ENCODE data around the gene PRKD2.

The PRKD2 gene

DNA sequence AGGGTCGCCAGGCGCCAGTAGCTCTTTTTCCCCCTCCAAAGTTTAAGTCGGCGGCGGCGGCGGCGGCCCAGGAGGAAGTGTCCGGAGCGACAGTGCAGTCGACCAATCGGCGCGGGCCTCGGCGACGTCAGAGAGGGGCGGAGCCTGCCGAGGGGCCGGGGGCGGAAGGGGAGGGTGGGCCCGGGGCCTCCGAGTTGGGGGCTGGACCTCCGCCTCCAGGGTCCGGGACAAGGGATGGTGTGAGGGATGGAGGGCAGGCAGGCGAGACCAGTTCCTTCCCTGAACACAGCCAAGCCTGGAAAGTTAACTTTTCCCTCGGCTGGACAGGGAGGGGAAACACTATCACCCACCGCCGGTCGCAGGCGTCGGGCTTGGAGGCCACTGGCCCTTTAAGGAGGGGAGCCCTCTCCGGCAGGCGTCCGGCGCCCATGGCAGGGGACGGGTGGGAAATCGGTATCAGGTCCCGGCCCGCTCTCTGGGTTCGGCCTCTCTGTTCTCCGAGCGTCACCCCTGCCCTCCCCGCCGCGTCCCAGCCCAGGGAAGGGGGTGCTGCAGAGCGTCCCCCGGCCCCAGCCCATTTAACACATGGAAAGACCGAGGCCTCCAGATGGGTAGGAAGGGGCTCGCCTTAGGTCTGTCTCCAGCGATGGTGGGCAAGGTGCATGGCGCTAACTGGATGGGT is at the start of gene PRKD2:
TSS of gene PRKD2 (minus strand) at position 81 of the 682 bp plus-strand sequence. CDS start 744 bp downstream, outside the sequence.
- DNase-seq (ENCODE audit: low read depth): peak; percentile 61

DNA sequence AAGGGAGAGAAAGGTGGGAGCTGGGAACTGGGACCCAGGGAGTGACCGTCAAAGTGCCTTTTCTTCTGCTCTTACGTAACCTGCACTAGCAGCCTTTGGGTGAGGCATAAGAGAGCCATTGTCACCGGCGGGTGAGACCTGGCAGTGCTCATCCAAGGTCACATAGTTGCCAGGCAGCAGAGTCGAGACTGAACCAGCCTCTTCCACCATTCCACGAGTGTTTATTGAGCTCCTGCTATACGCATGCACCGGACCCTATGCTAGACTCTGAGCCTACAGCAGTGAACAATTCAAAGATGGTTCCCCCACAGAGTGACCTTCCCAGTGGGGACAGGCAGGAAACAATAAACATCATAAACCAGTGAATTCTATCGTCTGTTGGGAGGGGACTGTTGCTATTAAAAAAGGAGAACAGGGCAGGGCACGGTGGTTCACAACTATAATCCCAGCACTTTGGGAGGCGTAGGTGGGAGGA is 47.9 kb upstream of the PRKD2 start:
- DNase-seq (ENCODE audit: low read depth): no peak

DNA sequence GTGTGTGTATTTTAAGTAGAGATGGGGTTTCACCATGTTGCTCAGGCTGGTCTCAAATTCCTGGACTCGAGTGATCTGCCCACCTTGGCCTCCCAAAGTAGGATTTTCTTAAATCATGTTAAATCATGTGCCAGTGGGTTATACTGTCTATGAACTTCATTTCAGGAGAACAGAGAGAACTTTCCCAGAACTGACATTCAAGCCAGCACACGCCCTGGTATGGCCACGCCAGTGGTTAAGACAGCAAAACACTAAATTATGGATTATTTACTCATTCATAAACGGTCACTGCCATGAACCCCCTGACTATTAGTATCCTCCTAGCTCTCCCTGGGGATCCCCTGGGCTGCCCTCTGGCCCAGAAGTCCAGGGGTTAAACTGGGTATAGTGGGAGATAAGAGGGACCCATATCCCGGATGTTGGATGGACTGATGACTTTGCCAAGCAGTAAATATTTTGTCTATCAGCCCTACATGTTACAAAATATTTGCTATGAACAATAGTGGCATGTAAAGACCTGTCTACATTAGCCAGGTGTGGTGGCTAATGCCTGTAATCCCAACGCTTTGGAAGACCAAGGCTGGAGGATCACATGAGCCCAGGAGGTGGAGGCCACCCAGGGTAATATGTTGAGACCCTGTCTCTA is 45.5 kb upstream of the PRKD2 start:
- DNase-seq (ENCODE audit: low read depth): no peak

DNA sequence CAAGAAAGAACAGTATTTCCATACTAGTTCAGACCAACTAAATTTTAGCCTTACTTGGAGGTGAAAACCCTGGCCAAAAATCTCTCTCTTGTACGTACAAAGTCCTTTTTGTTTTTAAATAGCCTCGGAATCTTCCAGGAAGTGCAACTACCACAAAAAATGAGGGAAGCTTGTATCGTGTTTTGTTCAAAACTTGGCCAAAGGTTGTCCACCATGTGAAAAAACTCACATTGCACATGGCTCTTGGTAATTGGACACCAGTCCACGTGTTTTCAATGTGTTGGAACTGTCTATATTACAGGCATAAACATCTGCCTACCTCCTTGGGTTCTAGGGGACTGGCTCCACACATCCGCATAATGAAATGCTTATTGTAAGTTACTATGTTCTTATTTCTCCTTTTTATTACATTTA is 44.5 kb upstream of the PRKD2 start:
- DNase-seq (ENCODE audit: low read depth): no peak

DNA sequence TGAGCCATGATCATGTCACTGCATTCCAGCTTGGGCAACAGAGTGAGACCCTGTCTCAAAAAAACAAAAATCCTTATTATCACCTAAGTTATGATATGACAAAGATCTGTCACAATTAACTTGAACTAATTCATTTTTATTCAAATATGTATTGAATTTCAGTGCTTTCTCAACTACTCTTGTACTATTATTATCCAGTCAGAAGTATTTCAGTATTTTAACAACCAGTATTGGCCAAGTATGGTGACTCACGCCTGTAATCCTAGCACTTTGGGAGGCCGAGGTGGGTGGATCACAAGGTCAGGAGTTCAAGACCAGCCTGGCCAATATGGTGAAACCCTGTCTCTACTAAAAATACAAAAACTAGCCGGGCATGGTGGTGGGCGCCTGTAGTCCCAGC is 44.0 kb upstream of the PRKD2 start:
- peak; percentile 62 for DNase-seq (ENCODE audit: low read depth)

DNA sequence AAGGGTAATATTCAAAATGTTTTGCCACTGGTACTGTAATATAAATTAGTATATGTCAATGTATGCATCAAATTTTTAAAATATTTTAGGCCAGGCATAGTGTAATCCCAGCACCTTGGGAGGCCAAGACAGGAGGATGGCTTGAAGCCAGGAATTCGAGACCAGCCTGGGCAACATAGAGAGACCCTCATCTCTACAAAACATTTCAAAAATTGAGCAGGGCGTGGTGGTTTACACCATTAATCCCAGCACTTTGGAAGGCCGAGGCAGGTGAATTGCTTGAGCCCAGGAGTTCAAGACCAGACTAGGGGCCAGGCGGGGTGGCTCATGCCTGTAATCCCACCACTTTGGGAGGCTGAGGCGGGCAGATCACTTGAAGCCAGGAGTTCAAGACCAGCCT is 43.4 kb upstream of the PRKD2 start:
- no peak for DNase-seq (ENCODE audit: low read depth)

DNA sequence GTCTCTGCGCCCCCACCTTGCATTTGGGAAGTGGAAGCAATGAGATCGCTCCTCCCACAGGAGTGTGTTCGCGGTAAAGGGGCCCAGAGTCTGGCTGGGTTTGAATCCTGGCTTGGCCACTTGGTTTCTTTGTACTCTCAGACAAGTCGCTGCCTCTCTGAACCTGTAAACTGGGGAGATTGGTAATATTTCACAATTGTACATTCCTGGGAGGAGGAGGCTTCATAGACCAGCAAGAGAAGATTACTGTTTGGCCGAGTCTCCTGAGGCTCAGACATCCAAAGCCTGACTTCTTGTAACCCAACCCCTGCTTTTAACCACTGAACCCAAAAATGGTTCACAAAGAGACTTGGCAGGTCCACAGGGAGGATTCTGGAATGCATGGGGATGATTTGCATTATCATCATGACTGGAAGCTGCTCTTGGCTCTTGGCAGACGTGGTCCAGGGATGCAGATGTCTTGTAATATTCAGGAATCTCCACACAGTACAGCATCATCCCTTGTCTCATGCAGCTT is 43.0 kb upstream of the PRKD2 start:
- peak; percentile 96 for DNase-seq (ENCODE audit: low read depth)

DNA sequence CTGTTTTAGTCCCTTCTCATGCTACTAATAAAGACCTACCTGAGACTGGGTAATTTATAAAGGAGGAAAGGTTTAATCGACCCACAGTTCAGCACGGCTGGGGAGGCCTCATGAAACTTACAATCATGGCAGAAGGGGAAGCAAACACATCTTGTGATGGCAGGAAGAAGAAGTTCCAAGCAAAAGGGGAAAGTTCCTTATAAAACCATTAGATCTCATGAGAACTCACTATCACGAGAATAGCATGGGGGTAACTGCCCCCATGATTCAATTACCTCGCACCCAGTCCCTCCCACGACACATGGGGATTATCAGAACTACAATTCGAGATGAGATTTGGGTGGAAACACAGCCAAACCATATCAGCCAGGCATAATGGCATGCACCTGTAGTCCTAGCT is 42.3 kb upstream of the PRKD2 start:
- no peak for DNase-seq (ENCODE audit: low read depth)

DNA sequence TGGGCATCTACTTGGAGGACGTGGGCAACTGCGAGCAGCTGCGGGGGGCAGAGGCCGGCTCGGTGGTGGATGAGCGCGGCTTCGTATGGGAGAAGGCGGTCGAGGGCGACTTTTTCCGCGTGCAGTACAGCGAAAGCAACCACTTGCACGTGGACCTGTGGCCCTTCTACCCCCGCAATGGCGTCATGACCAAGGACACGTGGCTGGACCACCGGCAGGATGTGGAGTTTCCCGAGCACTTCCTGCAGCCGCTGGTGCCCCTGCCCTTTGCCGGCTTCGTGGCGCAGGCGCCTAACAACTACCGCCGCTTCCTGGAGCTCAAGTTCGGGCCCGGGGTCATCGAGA is 39.6 kb upstream of the PRKD2 start:
- DNase-seq (ENCODE audit: low read depth): no peak

DNA sequence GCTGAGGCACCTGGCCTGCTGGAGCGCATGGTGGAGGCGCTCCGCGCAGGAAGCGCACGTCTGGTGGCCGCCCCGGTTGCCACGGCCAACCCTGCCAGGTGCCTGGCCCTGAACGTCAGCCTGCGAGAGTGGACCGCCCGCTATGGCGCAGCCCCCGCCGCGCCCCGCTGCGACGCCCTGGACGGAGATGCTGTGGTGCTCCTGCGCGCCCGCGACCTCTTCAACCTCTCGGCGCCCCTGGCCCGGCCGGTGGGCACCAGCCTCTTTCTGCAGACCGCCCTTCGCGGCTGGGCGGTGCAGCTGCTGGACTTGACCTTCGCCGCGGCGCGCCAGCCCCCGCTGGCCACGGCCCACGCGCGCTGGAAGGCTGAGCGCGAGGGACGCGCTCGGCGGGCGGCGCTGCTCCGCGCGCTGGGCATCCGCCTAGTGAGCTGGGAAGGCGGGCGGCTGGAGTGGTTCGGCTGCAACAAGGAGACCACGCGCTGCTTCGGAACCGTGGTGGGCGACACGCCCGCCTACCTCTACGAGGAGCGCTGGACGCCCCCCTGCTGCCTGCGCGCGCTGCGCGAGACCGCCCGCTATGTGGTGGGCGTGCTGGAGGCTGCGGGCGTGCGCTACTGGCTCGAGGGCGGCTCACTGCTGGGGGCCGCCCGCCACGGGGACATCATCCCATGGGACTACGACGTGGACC is 39.1 kb upstream of the PRKD2 start:
- DNase-seq (ENCODE audit: low read depth): no peak

DNA sequence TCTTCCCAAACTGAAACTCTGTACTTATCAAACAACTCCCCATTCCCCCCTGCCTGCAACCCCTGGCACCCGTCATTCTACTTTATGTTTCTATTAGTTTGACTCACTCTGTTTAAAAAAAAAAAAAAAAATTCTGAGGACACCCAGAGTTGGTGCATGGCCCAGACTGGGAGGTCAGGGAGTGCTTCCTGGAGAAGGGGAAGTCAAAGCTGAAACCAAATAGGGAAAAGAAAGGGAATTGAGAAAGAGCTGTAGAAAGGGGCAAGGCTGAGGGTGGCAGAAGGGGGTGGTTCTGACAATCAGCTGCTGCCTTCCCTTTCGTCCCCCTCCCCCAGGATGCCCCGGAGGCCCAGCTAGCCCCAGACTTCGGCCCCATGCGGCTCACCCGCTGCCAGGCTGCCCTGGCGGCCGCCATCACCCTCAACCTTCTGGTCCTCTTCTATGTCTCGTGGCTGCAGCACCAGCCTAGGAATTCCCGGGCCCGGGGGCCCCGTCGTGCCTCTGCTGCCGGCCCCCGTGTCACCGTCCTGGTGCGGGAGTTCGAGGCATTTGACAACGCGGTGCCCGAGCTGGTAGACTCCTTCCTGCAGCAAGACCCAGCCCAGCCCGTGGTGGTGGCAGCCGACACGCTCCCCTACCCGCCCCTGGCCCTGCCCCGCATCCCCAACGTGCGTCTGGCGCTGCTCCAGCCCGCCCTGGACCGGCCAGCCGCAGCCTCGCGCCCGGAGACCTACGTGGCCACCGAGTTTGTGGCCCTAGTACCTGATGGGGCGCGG is 38.4 kb upstream of the PRKD2 start:
- DNase-seq (ENCODE audit: low read depth): peak; percentile 77

DNA sequence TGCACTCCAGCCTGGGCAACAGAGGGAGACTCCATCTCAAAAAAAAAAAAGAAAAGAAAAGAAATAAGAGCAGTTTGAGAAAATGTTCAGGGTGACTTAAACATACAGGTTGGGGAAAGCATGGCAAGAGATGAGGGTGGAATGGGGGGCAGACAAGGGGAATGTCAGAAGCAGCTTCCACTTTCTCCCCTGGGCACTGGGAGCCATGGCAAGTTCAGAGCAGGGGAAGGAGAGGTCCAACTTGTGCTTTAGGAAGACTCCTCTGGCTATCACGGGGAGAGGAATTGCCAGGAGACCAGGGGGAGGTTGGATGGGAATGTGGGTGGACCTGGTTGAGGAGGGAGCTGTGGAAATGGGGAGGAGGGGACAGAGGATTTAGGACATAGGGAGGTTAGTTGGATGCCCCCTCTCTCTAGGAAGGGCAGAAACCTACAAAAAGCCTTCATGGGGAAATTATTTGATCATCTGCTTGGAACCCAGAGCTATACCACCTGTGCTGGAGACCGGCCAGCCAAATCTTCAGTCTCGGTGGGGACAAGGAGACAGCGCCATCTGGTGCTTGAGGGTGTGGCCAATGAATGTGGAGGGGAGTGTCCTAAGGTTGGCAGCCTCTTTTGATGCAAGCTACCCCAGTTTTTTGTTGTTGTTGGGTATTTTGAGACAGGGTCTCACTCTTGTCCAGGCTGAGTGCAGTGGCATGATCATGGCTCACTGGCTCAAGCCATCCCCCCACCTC is 36.7 kb upstream of the PRKD2 start:
- DNase-seq (ENCODE audit: low read depth): no peak

DNA sequence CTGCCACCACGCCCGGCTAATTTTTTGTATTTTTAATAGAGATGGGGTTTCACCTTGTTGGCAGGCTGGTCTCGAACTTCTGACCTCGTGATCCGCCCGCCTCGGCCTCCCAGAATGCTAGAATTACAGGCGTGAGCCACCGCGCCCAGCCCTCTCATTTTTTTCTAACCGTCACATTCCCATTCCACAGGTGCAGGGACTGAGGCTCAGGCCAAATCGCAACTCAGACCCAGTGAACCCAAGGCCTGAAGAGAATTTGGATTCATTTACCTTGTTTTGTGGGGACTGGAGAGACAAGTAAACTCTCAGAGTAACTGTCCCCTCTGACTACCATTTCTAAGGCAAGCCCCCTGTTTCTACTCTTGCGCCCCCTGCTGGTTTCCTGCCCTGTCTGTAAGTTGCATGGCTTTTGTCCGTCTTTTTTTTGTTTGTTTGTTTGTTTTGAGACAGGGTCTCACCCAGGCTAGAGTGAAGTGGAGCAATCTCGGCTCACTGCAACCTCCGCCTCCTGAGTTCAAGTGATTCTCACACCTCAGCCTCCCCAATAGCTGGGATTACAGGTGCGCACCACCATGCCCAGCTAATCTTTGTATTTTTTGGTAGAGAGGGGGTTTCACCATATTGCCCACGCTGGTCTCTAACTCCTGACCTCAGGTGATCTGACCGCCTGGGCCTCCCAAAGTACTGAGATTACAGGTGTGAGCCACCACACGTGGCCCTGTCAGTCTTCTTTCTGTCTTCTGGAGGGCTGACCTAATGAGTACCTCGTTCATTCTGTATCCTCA is 31.6 kb upstream of the PRKD2 start:
- DNase-seq (ENCODE audit: low read depth): no peak

DNA sequence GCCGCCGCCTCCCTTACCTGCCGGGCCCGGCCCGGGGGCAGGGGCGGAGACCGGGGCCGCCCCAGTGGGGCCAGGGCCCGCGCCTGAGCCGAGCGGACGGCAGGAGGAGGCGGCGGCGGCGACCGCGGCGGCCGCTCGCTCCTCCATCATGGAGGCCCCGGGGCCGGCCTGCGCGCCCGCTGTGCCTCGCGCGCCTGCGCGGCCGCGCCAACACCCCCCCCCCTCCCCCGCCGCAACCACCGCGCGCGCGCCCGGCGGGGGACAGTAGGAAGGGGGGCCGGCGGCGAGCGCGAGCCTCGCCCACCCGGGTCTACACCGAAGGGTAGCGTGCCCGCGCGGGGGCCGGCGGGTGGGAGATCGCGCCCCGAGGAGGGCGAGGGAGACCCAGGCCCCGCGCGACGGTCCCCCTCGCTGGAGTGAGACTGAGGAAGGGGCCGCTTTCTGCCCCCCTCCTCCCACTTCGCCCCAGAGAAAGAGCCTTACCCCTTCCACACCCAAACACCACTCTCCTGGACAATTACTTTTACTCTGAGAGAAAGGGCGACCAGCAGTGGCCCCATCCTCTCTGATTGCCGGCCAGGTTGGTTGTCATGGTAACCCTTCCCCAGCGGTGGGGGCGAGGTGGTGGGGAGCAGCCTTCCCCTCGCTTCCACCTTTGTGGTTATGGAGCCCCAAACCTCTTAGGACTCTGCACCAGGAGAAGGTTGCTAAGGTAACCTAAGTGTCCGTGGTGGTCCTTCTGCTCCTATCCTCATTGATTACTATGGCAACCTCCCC is 29.6 kb upstream of the PRKD2 start, which contains the start of gene STRN4:
TSS of gene STRN4 (minus strand) at position 170 of the 777 bp plus-strand sequence. CDS start at position 150, 20 bp downstream.
- no peak for DNase-seq (ENCODE audit: low read depth)

DNA sequence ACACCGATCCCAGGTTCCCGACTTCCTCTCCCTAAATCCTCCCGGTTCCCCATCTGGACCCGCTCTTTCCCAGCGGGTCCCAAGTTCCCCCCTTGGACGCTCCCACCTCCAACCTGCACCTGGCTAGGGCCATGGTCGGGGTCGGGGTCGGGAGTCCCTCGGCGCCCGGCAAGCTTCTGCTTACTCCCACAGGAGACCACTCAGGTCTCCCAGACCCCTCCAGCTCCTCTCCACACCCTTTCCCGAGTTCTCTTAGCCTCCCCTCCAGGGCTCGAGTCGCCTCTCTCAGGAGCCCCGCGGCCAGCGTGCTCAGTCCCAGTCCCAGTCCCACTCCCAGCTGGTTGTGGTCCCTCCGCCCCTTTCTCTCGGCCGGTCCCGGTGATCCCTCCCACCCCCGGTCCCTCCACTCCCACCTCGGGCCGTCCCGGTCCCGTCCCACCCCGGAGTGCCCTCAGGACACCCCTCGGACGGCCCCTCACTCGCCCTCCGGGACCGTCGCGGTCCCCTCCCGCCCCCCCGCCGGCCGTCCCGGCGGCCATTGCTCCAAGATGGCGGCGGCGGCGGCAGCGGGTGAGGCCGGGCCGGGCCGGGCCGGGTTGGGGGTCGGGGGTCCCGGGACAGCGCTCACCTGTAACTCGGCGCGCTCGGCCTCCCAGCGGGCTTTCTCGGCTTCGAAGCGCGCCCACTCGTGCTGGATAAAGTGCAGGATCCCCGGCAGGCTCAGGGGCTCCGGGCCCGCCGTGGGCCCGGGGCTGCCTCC is 28.8 kb upstream of the PRKD2 start, which contains the start of gene FKRP:
TSS of gene FKRP (plus strand) at position 537 of the 760 bp plus-strand sequence. CDS start 9,394 bp downstream, outside the sequence.
- DNase-seq (ENCODE audit: low read depth): no peak

DNA sequence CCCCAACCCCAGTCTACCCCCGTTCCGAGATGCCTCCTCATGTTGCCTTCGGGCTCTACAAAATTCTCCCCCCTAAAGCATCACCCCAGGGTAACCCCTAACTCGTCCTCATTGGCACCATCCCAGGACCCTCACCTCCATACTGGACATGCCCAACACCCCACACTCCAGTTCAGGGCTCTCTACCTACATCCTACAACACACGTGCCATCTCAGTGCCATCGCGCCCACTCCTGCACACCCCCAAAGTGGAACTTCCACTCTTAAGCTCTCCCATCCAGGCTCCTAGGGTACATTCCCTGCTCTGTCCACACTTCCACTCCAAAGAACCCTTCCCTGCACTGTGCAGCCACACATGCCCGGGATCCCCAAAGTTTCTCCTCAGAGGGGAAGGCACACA is 28.1 kb upstream of the PRKD2 start:
- DNase-seq (ENCODE audit: low read depth): no peak

DNA sequence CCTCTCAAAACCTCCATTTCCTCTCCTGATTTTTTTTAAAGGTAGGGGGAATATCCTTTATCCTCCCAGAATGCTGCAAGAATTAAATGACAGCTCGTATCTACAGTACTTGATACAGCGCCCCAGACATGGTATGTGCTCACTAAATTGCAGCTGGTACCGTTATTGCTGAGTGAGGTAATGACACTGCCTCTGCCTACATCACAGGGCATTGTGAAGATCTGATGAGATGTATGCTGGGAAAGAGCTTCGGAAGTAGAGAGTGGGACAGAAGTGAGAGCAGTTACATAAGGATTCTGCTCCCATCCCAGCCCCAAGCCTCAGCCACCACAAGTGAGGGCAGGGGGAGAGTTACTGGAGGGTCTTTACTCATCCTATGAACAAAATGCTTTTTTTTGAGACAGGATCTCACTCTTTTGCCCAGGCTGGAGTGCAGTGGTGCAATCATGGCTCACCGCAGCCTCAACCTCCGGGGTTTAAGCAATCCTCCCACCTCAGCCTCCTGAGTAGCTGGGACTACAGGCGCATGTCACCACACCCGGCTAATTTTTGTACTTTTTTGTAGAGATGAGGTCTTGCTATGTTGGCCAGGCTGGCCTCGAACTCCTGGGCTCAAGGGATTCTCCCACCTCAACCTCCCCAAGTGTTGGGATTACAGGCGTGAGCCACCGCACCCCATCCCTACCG is 27.2 kb upstream of the PRKD2 start:
- no peak for DNase-seq (ENCODE audit: low read depth)

DNA sequence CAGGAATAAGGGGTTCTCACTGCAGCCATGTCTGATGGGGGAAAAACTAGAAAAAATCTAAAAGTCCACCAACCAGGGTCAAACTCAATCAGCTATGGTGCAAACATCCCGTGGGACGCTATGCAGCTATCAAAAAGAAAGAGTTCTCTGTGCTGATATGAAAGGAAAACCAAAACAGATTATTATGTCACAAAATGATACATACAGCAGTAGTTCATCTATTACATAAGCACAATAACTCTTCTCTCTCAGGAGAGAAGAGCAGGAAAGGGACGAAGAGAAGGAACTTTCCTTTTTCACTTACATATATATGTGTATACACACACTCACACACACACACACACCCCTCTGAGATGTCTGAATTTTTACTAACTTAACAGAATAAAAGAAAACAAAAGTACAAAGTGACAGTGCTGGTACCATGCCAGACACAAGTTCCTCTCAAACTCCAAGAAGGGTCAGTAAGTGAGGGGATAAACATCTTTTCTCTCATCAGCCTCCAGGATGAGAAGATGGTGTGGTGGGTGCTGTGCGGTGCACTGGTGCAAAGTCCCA is 26.1 kb upstream of the PRKD2 start:
- DNase-seq (ENCODE audit: low read depth): no peak

Data from stromal cell of bone marrow (primary cell).